GM18505 (cell line): Measurements from ENCODE around the gene CDC23.
"Not testable (repeated sequence)": the region's sequence is repeated elsewhere in the genome, so short reads cannot be mapped to it uniquely, and the experiment has no call there.

Experiments
- ATAC-seq: cut with Tn5 transposase; IDR thresholded peaks from one replicate; pipeline ENCODE4 v1.9.1; 2021; ENCODE audit not compliant: unreplicated experiment
- POLR2A ChIP-seq: IDR thresholded peaks from 4 replicates; pipeline ENCODE4 v1.6.1; 2011; ENCODE audit warnings: borderline replicate concordance; ENCODE audit not compliant: insufficient read depth, insufficient read length; ENCODE audit errors: extremely low read depth

The CDC23 gene

GRCh38 chr5:138213161-138214029 lies at the start of gene CDC23:
TSS of gene CDC23 (minus strand) at chr5:138213323. CDS start at chr5:138213312, 11 bp downstream.
- ATAC-seq = peak; percentile 92
- TF ChIP-seq POLR2A = peak; percentile 89

GRCh38 chr5:138258704-138259292 lies 45.7 kb upstream of the CDC23 start:
- TF ChIP-seq POLR2A = no peak
- ATAC-seq = no peak

GRCh38 chr5:138257583-138257982 lies 44.5 kb upstream of the CDC23 start:
- ATAC-seq = no peak

GRCh38 chr5:138252944-138253343 lies 39.8 kb upstream of the CDC23 start:
- ATAC-seq = no peak
- TF ChIP-seq POLR2A = no peak

More at GRCh38 chr5:138257583-138257982, 44.5 kb upstream of the CDC23 start:
- no peak for TF ChIP-seq POLR2A

GRCh38 chr5:138247800-138248199 lies 34.7 kb upstream of the CDC23 start:
- not testable (repeated sequence) for ATAC-seq

GRCh38 chr5:138246822-138247221 lies 33.7 kb upstream of the CDC23 start:
- ATAC-seq = no peak
- no peak for TF ChIP-seq POLR2A

- no peak for TF ChIP-seq POLR2A
- ATAC-seq = no peak
Measured at GRCh38 chr5:138246334-138246733, 33.2 kb upstream of the CDC23 start.

GRCh38 chr5:138245717-138246116 lies 32.6 kb upstream of the CDC23 start:
- ATAC-seq = no peak
- TF ChIP-seq POLR2A = no peak

- no peak for ATAC-seq
- TF ChIP-seq POLR2A = no peak
Measured at GRCh38 chr5:138243794-138244193, 30.7 kb upstream of the CDC23 start.

- ATAC-seq = no peak
- no peak for TF ChIP-seq POLR2A
Measured at GRCh38 chr5:138241688-138242571, 28.8 kb upstream of the CDC23 start.

GRCh38 chr5:138240650-138241385 lies 27.7 kb upstream of the CDC23 start:
- ATAC-seq = no peak
- no peak for TF ChIP-seq POLR2A

GRCh38 chr5:138238034-138238433 lies 24.9 kb upstream of the CDC23 start:
- no peak for ATAC-seq
- no peak for TF ChIP-seq POLR2A

GRCh38 chr5:138234651-138235050 lies 21.5 kb upstream of the CDC23 start:
- no peak for ATAC-seq
- TF ChIP-seq POLR2A = no peak

GRCh38 chr5:138233280-138233679 lies 20.2 kb upstream of the CDC23 start:
- no peak for ATAC-seq
- TF ChIP-seq POLR2A = no peak
